ENCODE results near the gene FAM171A1.
"Not testable (repeated sequence)": the region's sequence is repeated elsewhere in the genome, so short reads cannot be mapped to it uniquely, and the experiment has no call there.

The FAM171A1 gene

DNA sequence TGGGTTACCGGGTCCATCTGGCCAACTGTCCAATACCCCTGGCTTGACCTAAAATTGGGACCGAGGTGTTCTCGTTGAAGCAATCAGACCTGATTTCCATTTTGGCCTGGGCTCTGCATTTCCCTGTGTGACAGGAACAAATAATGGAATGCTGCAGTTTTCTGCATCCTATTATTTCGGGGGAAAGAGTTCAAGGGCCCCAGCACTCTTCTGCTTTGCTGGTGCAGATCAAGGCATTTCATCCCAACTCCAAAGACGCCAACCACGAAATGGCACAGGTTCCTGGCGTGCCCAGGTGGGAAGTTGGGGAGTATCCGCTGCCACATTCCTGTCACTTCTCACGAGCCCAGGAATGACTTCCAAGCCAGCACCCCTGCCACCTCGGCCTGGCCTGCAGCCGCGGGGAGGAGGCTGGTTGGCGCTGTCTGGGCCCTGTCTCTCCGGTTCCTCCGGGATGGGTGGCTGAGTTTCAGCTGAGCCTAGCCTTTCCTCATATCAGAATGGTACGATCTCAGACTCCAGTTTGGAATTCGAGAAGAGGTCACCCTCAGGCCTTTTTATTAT lies 56.5 kb downstream of the FAM171A1 start:
- DNase-seq: no peak

DNA sequence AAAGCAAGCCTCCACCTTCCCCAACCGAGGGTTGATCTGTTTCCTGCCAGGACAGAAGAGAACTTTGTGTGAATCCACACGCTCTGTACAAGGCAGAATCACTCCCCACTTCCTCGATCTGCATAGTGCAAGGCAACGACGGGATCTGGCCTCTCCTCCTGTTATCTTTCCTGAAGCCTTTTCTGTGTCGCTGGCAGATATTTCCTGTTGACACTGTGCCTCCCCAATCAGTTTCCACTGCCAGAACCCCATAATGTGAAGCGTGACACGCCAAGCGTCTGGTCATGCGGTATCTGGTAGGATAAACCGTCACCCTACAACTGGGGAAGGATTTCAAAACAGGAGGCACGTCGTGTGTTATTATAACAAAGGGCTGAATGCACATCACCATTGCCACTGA lies 57.2 kb downstream of the FAM171A1 start:
- no peak for DNase-seq

- no peak for DNase-seq
These were observed 58.0 kb downstream of the FAM171A1 start for GRCh38 chr10:15313047-15313446.

DNA sequence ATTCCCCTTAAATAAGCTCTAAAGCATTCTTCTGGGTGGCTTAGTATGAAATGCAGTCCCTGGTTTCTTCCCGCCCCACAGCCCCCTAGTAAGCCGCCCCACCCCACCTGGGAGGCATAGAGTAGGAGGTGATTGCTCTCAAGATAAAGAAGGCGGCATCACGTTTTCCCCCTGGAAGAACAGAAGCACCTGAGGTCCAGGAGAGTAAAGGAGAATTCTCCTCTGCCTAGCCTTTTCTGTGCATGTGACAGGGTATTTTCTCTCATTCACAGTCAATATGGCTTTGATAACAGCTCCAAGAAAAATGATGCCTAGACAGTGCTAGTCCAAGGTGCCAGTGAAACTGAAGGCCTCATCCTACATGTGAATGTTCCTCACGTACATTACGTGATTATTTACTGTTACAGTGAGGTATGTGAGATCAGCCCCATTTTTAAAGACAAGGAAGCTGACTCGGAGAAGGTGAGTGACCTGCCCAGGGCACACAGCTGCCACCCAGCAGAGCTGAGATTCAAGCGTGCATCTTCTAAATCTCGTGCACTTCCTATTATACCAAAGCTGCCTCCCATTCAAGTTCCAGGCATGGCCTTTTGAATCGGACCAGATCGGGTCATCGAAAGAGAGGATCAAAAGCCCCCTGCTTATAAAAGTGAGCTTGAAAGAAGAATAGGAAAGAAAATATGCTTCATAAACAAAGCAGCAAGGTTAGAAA lies 59.4 kb downstream of the FAM171A1 start:
- no peak for DNase-seq

- DNase-seq: no peak
These were observed 60.1 kb downstream of the FAM171A1 start for GRCh38 chr10:15310776-15311568.

DNA sequence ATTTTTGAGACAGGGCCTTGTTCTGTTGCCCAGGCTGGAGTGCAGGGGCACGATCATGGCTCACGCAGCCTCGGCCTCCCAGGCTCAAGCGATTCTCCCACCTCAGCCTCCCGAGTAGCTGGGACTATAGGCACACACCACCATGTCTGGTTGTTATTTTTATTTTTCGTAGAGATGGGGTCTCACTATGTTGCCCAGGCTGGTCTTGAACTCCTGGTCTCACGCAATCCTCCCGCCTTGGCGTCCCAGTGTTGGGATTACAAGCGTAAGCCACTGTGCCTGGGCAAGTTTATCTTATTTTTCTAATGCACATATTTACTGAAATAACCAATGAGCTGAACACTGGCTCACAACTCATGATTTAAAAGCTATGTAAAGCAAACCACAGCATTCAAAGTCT lies 61.9 kb downstream of the FAM171A1 start:
- no peak for DNase-seq

DNA sequence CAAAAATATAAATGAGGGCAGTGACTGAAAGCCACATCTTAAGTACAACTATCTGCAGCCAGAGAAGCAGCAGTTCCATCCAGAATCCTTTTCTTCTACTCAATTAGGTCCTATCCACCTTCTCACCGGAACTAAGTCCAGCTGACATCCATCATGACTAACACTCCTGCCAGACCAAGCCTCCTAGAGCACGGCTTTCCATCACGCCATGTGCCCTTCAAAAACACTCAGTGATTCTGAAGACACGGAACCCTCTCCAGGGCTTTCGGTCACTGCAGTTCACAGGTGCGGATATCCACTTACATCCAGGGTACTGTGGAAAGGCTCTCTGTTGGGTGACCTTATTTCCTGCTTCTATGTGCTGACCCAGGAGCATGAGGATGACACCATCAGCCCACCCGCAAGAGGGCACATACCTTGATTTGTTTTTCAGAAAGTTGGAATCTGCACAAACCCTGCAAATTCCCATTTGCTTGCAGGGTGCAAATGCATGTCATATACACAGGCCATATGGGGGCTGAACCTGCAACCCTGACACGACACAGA lies 64.3 kb downstream of the FAM171A1 start:
- DNase-seq: no peak

DNA sequence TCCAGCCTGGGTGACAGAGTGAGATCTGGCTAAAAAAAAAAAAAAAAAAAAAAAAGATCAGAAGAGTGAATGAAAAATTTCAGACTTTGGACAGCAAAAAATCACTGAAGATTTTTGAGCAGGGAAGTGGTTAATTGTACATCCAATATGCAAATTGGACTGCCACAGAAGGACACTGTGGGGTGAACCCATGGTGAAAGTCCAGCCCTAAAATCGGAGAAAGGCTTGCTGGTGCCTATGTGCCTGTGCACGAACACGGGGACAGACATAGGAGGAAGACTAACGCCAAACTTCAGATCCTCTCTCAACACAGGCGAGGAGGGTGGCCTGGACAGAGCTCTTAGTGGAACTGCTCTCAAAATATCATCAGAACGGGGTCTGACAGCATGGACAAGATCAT lies 65.5 kb downstream of the FAM171A1 start:
- no peak for DNase-seq

GRCh38 chr10:15305161-15305560 lies 65.9 kb downstream of the FAM171A1 start:
- no peak for DNase-seq

DNA sequence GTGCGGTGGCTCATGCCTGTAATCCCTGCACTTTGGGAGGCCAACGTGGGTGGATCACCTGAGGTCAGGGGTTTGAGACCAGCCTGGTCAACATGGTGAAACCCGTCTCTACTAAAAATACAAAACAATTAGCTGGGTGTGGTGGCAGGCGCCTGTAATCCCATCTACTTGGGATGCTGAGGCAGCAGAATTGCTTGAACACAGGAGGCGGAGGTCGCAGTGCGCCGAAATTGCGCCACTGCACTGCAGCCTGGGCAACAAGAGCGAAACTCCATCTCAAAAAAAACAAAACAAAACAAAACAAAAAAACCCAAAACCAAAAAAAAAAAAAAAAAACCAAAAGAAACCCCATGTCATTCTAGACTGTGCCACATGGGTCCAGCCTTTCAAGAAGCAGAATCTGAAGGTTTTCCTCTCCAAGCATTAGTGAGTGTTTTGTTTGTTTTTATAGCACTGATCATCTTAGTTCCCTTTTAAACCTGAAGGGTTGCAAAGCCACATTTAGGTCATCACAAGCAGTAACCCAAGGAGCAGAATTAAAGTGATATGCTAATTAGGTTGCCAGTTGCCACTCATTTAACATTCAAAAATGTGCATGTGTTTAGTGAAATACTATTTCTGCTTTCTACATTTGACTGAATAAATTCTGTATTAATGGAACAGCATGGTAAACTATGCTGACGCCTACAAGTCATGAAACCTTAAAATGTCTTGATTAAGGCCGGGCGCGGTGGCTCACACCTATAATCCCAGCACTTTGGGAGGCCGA lies 68.7 kb downstream of the FAM171A1 start:
- DNase-seq: not testable (repeated sequence)

DNA sequence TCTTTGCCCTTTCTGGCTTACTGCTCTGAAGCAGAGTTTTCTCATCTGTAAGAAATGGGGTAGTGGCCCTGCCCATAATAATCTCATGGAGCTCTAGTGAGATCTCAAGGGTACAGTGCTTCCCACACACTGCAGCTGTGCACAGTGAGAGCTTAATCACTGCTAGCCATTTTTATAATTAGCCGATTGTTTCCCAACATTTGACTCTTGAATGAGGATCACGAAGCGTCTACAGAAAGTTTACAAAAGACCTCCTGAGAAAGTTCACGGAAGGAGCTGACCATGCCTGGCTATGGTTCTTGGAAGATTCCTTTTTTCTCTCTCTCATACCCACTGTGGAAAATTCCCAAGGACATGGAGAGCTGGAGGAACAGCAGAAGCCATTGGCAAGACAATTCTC lies 70.4 kb downstream of the FAM171A1 start:
- no peak for DNase-seq

DNA sequence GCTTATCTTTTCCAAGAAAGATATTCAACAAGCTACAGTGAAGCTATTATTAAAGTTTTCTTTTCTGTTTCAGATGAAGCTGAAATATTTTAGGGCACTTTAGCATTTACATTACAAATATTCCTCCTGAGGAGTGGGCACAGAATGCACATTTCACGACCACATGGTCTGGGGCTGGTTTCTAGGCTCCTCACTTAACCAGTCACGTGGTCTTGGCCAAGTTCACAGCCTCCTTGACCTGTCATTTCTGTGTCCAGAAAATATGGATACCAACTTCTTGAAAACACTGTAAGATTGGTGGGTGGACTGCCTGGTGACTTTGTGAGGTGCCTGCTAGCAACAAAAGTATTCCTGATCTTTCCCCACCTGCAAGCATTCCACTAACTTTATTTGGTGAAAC lies 70.9 kb downstream of the FAM171A1 start:
- DNase-seq: no peak

- DNase-seq: no peak
These were observed 74.4 kb downstream of the FAM171A1 start for GRCh38 chr10:15296701-15297100.

DNA sequence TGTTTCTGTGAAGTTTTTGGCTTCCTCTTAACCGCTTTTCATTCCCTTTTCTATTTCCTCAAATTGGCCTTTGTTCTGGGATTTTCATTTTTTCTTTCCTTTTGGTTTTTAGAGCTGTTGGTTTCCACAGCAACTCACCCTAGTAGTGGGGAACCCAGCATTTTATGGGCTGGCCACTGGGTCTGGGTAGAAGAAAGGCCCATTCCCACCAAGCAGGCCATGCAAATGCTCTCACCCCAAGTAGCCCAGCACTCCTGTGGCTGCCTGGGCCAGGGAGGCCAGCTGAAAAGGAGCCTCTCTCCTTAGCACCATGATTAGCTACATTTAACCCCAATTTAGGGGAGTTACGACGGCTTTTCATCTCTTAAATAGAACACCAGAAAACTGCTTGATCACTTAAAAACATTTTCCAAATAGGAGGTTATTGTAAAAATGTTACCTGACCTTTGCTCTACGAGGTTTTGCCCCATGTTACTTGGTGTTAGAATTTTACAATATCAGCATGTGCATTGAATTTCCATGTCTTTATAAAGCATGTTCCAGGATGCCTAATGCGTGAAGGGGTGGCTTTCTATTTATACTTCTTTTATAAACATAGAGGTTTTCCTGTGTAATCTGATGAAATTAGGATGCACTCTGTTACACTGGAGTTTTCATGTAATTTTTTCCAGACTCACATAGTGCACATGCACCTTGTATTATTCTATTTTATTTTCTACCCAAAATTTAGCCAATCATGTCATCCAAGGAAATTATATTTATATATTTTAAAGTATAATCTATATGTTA lies 75.4 kb downstream of the FAM171A1 start:
- DNase-seq: no peak

DNA sequence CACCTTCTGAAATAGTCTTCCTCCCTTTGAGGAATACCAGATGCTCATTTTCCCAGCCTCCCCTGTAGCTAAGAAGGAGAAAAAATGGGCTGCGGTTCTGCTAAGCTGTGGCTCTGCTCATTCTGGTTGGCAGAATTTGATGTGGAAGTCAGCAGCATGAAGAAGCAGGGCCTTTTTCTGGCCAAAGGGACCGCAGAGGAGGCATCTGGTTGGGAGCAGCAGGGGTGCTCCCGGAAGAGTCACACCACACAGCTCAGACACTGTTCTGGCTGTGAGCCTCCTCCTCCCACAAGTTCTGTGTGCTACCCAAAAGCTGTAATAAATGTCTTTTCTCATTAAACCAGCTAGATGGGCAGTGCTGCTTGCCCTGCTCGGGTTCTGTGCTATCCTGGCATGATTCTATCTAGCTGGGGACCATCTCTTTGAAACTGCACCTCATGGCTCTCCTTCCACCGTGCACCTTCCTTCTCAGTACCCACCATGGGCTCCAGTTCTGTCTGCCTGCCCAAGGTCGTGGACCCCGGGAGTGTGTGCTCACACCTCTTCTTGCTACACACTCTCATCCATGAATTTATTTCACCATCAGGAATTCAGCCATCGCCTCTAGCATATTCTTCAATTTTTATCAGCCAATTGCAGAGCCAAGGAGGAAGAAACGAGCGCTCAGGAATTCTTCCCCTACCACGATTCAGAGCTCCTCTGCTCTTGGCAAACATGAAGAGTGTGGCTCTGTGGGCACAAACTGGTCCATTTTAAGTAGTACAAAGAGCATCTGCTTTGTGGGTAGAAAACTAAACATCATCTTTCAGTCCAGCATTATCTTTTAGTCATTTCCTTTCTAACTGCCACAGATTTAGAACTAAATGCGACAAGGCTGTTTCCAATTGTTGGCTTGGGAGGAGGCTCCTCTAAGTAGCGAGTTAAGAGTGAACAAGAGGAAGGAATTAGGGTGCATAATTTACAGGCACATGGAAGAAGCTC lies 76.9 kb downstream of the FAM171A1 start:
- no peak for DNase-seq

GRCh38 chr10:15290671-15291070 lies 80.4 kb downstream of the FAM171A1 start:
- no peak for DNase-seq

DNA sequence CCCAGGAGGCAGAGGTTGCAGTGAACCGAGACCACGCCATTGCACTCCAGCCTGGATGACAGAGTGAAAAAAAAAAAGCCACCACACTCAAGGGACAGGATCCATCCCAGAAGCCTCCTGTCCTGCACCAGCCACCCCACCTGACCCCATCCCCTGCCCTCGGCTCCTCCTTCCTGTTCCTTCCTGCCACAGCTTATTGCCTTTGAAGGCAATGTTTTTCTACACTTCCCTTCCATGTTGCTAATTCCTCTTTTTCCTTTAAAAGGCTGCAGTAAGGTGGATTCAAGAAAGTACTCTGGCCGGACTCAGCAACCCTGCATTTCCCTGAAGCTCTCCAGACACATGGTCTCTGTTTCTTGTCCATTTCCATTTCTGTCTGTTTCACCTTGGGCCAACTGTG lies 80.9 kb downstream of the FAM171A1 start:
- DNase-seq: no peak

GRCh38 chr10:15280974-15281373 lies 90.1 kb downstream of the FAM171A1 start:
- DNase-seq: no peak

DNA sequence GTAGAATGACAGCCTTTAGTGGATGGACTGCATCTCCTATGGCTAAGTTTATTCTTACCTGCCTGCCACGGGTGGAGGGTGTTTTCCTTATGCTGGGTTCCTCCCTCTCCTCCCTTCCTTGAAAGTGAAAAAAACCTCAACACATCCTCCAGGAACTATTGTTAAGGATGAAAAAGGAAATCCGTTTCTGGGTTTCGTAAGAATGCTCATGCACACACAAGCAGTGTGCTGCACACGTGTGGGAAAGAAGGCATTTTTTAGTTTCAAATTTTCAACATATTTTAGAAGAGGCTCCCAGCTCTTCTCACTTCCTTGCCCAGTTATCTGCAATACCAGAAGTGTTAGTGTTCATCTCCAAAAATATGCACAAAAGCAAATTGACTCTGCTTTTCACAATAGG lies 90.6 kb downstream of the FAM171A1 start:
- DNase-seq: no peak

DNA sequence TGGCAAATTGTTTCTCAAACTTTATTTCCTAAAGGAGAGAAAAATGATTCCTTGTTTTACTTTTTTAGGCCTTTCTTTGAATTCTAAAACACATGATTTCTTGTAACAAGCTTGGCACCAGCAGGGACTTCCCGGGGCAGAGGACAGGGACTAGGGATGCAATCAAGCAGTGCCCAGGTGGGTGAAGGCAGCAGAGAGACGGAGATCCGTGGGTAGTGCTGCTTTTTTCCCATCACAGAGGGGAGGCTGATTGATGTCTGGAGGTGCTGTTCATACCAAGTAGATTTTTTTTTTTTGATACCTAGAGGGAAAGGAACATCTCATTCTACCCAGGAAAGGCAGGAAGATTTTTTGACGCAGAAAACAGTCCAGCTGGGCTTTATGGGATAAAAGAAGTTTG lies 91.9 kb downstream of the FAM171A1 start:
- DNase-seq: no peak

DNA sequence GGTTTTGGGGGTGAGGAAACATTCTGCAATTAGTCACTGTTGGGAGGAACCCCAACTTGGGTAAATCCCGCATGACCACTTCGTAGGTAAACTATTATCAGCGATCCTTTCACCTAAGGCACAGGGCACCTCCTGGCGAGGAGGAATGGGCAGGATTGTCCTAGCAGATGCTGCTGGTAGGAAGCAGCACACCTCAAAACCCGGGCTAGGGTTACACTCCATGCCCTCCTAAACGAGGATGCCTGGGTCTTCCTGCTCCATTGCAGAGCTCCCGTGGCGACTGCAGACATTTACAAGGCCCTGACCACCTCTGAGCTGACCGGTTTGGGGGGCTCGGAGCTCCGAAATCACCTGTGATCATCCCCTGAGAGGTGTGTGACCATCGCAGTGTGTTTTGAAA lies 92.3 kb downstream of the FAM171A1 start:
- no peak for DNase-seq

Measured in activated CD4-positive, CD25-positive, alpha-beta regulatory T cell treated with anti-CD3 and anti-CD28 coated beads, Interleukin-2, amount 50 U/mL, for 72 hours (primary cell).